ENCODE results near the gene TBC1D22A.

DNA sequence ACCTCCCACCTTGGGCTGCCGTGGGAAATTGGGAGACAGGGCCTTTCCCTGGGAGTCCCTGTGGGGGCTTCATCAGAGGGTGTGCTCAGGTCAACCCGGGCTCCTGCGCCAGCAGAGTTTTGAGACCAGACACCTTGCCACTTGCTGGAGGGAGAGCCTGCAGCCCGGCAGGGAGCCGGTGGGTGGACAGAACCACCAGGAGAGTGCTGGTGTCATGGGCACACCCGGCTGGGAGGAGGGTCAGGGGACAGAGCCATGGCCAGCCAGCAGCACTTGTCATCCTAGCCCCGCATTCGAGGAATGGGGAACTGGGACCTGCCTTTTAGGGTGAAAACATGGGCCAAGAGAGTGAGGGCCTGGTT is 209.3 kb downstream of the TBC1D22A start:
- TF ChIP-seq, protein P1, sequence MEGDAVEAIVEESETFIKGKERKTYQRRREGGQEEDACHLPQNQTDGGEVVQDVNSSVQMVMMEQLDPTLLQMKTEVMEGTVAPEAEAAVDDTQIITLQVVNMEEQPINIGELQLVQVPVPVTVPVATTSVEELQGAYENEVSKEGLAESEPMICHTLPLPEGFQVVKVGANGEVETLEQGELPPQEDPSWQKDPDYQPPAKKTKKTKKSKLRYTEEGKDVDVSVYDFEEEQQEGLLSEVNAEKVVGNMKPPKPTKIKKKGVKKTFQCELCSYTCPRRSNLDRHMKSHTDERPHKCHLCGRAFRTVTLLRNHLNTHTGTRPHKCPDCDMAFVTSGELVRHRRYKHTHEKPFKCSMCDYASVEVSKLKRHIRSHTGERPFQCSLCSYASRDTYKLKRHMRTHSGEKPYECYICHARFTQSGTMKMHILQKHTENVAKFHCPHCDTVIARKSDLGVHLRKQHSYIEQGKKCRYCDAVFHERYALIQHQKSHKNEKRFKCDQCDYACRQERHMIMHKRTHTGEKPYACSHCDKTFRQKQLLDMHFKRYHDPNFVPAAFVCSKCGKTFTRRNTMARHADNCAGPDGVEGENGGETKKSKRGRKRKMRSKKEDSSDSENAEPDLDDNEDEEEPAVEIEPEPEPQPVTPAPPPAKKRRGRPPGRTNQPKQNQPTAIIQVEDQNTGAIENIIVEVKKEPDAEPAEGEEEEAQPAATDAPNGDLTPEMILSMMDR (IDR thresholded peaks at IDR 0.05), result no peak
- TF ChIP-seq POLR2A (IDR thresholded peaks at IDR 0.05), result no peak

Data from heart left ventricle (tissue), 13 donors.